HG03575 (cell line): Measurements from ENCODE around the gene BATF.

ENCODE experiments used
- ATAC-seq: cut with Tn5 transposase; IDR thresholded peaks from one replicate; pipeline ENCODE4 v1.9.1; 2021; ENCODE audit not compliant: unreplicated experiment, insufficient number of reproducible peaks, low FRiP score; ENCODE audit errors: extremely low read depth

Gene BATF

GRCh38 chr14:75579338-75579864, 57.1 kb downstream of the BATF start:
- ATAC-seq = no peak

GRCh38 chr14:75579882-75580281, 57.6 kb downstream of the BATF start:
- ATAC-seq = no peak

- ATAC-seq = no peak
Measured at GRCh38 chr14:75587388-75587787, 65.1 kb downstream of the BATF start.

- no peak for ATAC-seq
Measured at GRCh38 chr14:75589931-75590330, 67.7 kb downstream of the BATF start.

- ATAC-seq = no peak
Measured at GRCh38 chr14:75591331-75591946, 69.2 kb downstream of the BATF start.

GRCh38 chr14:75591987-75592575, 69.8 kb downstream of the BATF start:
- no peak for ATAC-seq

GRCh38 chr14:75595226-75595625, 73.0 kb downstream of the BATF start:
- ATAC-seq = no peak
